Upper lobe of left lung (tissue), 6 donors: ENCODE measurements around the gene EPYC. TPM values are rescaled to one million over a fixed set of nuclear protein-coding genes. Genes with fewer than 3 reads are reported as not detected.

Source experiments
- ATAC-seq, 2 donors: fragments of 200-7000 bp; cut with Tn5 transposase; one replicate each; pipeline ENCODE4 v1.9.1; 2022; ENCODE audit warnings: mild to moderate bottlenecking in 2 of 2, moderate library complexity in 2 of 2; ENCODE audit not compliant: low FRiP score in 2 of 2
- DNase-seq, 2 donors: peaks; one replicate each; pipeline ENCODE4 v3.0.0-alpha.2; 2019 to 2020
- H3K27ac ChIP-seq, 4 donors: fragments of 200-600 bp; sonication (generic); one replicate each; pipeline ENCODE4 v1.5.1; 2016 to 2019
- H3K27me3 ChIP-seq, 4 donors: fragments of 200-600 bp; sonication (generic); one replicate each; pipeline ENCODE4 v1.5.1; 2017 to 2019
- H3K36me3 ChIP-seq, 4 donors: fragments of 200-600 bp; sonication (generic); one replicate each; pipeline ENCODE4 v1.5.1; 2016 to 2019
- H3K4me1 ChIP-seq, 4 donors: fragments of 200-600 bp; sonication (generic); one replicate each; pipeline ENCODE4 v1.5.1; 2018 to 2019
- H3K4me3 ChIP-seq, 4 donors: fragments of 200-600 bp; sonication (generic); one replicate each; pipeline ENCODE4 v1.5.1; 2017 to 2019; ENCODE audit warnings: mild to moderate bottlenecking in 2 of 4, moderate library complexity in 1 of 4
- H3K9me3 ChIP-seq, 4 donors: fragments of 200-600 bp; sonication (generic); one replicate each; pipeline ENCODE4 v1.5.1; 2018 to 2019
- EP300 ChIP-seq, 4 donors: sonication (generic); formaldehyde crosslinking; IDR thresholded peaks; one replicate each; pipeline ENCODE4 v1.5.1; 2017; ENCODE audit warnings: antibody characterized with exemption in 4 of 4, control low read depth in 2 of 4
- POLR2A ChIP-seq, 4 donors: fragments of 450-650 bp; IDR thresholded peaks; one replicate each; pipeline ENCODE4 v1.5.1; 2016 to 2017; ENCODE audit warnings: antibody characterized with exemption in 4 of 4, mild to moderate bottlenecking in 2 of 4
- POLR2AphosphoS5 ChIP-seq, 2 donors: sonication (generic); formaldehyde crosslinking; IDR thresholded peaks; one replicate each; pipeline ENCODE4 v1.5.1; 2017; ENCODE audit warnings: antibody characterized with exemption in 2 of 2
- WGBS, 2 donors: methylation state at CpG; one replicate each; pipeline ENCODE4 v1.1.5; 2017 to 2018; 5-methylcytosine and 5-hydroxymethylcytosine counted together
- total RNA-seq, 6 donors: library from RNA; depleted of rRNA in 4 of 6; stranded (reverse); fragments of >200 nt in 4 of 6; gene quantifications; one replicate each; pipeline versions ENCODE4 v1.1.0 to v1.2.1, GENCODE V29; 2016 to 2021
- TF ChIP-seq, protein P1 (sequence below), 6 experiments: fragments of 450-650 bp in 4 of 6; fragments of 200-600 bp in 2 of 6; sonication (generic) in 2 of 6; IDR thresholded peaks; one replicate each; pipeline ENCODE4 v1.5.1; 2016 to 2019; ENCODE audit warnings: antibody characterized with exemption in 6 of 6
- donor health status: DM: no; HTN: no; CAD: no; lungs with moderate emphysema.
- donor health status: DM: no; HTN: yes; CAD: no; lungs with severe emphysema.

EPYC gene
- total RNA-seq, 6 donors from 2014 or later, result not detected

DNA sequence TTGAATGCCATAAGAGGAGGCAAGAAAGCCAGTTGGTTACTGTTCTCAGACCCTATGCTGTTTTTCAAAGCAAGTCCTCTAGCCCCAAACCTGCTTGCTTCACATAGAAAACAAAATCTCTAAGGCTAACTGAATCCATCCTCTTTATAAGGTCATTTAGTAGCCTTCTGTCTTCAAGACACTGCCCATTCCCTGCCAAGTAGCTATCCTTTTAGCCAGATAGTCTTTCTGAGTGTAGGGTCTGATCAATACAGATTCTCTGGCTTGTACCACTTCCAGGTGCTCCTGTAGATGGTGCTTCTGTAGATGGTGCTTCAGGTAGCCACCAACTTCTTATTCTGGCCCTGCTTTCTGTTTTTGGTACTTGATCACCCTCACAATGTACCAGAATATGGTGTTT, 33.9 kb downstream of the EPYC start:
- TF ChIP-seq, protein P1, sequence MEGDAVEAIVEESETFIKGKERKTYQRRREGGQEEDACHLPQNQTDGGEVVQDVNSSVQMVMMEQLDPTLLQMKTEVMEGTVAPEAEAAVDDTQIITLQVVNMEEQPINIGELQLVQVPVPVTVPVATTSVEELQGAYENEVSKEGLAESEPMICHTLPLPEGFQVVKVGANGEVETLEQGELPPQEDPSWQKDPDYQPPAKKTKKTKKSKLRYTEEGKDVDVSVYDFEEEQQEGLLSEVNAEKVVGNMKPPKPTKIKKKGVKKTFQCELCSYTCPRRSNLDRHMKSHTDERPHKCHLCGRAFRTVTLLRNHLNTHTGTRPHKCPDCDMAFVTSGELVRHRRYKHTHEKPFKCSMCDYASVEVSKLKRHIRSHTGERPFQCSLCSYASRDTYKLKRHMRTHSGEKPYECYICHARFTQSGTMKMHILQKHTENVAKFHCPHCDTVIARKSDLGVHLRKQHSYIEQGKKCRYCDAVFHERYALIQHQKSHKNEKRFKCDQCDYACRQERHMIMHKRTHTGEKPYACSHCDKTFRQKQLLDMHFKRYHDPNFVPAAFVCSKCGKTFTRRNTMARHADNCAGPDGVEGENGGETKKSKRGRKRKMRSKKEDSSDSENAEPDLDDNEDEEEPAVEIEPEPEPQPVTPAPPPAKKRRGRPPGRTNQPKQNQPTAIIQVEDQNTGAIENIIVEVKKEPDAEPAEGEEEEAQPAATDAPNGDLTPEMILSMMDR (IDR thresholded peaks at IDR 0.05), result no peak
- TF ChIP-seq POLR2A (IDR thresholded peaks at IDR 0.05), result no peak
- no peak for TF ChIP-seq EP300 (IDR thresholded peaks at IDR 0.05)
- TF ChIP-seq POLR2AphosphoS5 (IDR thresholded peaks at IDR 0.05), result no peak
- H3K27ac ChIP-seq, result no peak overlapping the region
- H3K9me3 ChIP-seq, result no peaks in the 10 kb centered on the region
- no peaks in the 10 kb centered on the region for H3K4me1 ChIP-seq
- ATAC-seq (no peak), DNase-seq (no peak)
- H3K4me3 ChIP-seq, result no peak overlapping the region
- no peaks in the 10 kb centered on the region for H3K27me3 ChIP-seq
- H3K36me3 ChIP-seq, result no peaks in the 10 kb centered on the region

DNA sequence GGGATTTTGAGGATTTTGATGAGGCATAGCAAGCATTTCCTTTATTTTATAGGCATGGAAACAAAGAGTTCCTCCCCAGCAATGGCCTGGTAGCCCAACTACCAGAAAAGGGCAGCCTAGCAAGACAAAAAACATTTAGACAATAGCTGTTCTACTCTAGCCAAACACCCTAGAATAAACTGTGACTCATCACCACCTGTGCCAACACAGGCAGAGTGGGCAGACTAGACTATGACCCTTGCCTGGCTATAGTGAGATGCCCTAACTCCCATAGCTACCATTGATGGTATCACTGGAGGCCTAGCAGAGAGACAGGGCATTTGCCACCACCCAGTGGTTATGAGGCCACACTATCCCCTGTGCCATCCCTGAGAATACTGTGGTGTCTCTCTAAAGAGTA, 34.3 kb downstream of the EPYC start:
- DNase-seq, result no peak
- no peak for TF ChIP-seq EP300 (IDR thresholded peaks at IDR 0.05)
- TF ChIP-seq, protein P1 (IDR thresholded peaks at IDR 0.05), result no peak
- no peak for TF ChIP-seq POLR2AphosphoS5 (IDR thresholded peaks at IDR 0.05)
- TF ChIP-seq POLR2A (IDR thresholded peaks at IDR 0.05), result no peak
- no peak for ATAC-seq

DNA sequence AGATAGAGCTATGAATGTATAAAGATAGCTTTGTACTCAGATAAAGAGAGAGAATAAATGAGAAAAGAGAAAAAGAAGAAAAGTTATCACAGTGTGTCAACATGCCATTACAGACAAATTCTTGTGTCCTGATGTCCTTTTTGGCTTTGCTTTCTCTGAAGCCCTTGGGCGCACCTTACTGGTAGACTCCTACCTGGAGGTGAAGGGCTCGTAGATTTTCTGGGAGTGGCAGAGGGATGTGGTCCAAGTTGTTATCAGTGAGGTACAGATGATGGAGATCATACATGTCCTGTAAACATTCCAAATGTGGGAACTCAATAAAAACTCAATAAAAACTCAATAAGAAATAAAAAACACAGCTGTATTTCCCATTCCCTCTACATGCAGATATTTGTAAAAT, 34.9 kb downstream of the EPYC start:
- Histone ChIP-seq H3K27me3 (no peaks in the 10 kb centered on the region), H3K4me1 (no peaks in the 10 kb centered on the region), H3K27ac (no peak overlapping the region), H3K9me3 (no peaks in the 10 kb centered on the region), H3K36me3 (no peaks in the 10 kb centered on the region), H3K4me3 (no peak overlapping the region)
- WGBS, 2 donors, result 87 to 92% methylated on average over 2 of the region's 2 CpGs
- DNase-seq (no peak), ATAC-seq (no peak)
- TF ChIP-seq EP300 (IDR thresholded peaks at IDR 0.05), result no peak
- TF ChIP-seq POLR2A (IDR thresholded peaks at IDR 0.05), result no peak
- no peak for TF ChIP-seq POLR2AphosphoS5 (IDR thresholded peaks at IDR 0.05)
- TF ChIP-seq, protein P1 (IDR thresholded peaks at IDR 0.05), result no peak

More for the DNA sequence above, 34.3 kb downstream of the EPYC start:
- no peak overlapping the region for H3K27ac ChIP-seq
- no peaks in the 10 kb centered on the region for H3K27me3 ChIP-seq
- H3K4me1 ChIP-seq, result no peaks in the 10 kb centered on the region
- no peaks in the 10 kb centered on the region for H3K36me3 ChIP-seq
- H3K9me3 ChIP-seq, result no peaks in the 10 kb centered on the region
- H3K4me3 ChIP-seq, result no peak overlapping the region

DNA sequence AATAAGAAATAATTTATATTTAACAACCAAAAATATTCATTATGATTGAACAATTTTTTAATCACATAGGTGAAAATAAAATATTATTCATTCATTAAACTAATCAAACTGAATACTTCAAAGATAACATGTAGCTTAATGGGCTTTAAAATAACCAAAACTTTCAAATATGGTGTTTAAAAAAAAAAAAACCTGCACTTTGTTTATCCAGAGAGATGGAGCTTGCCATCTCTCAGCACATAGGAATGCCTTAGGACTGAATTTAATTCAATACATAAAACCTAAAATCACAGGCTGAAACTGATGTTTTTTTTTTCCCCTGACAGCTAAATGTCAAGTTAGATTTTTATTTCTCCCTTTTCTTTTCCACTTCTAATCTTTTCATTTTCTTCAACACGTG, 35.4 kb downstream of the EPYC start:
- Histone ChIP-seq H3K27me3 (no peaks in the 10 kb centered on the region), H3K4me3 (no peak overlapping the region), H3K4me1 (no peaks in the 10 kb centered on the region), H3K27ac (no peak overlapping the region), H3K36me3 (no peaks in the 10 kb centered on the region), H3K9me3 (no peaks in the 10 kb centered on the region)
- DNase-seq (no peak), ATAC-seq (no peak)
- WGBS, 2 donors, result 0% methylated on average over 1 of the region's 1 CpG
- TF ChIP-seq, protein P1 (IDR thresholded peaks at IDR 0.05), result no peak
- TF ChIP-seq POLR2A (IDR thresholded peaks at IDR 0.05), result no peak
- TF ChIP-seq EP300 (IDR thresholded peaks at IDR 0.05), result no peak
- no peak for TF ChIP-seq POLR2AphosphoS5 (IDR thresholded peaks at IDR 0.05)

DNA sequence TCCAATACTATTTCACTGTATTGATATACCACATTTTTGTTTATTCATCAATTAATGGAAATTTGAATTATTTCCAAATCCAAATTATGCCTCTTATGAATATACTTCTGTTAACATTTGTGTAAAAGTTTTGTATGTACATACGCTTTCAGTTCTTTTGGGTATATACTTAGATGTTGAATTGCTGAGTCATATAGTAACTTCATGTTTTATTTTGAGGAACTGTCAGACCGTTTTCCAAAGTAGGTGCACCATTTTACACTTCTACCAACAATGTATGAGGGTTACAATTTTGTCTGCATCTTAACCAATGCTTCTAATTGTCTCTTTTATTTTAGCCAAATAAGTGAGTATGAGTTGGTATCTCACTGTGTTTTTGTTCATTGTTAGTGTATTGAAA, 39.6 kb downstream of the EPYC start:
- Histone ChIP-seq H3K36me3 (no peaks in the 10 kb centered on the region), H3K4me3 (no peak overlapping the region), H3K27ac (no peak overlapping the region), H3K4me1 (no peaks in the 10 kb centered on the region), H3K27me3 (no peaks in the 10 kb centered on the region), H3K9me3 (no peaks in the 10 kb centered on the region)
- 70 to 77% methylated on average over 2 of the region's 2 CpGs for WGBS, 2 donors
- DNase-seq (no peak), ATAC-seq (no peak)
- TF ChIP-seq, protein P1 (IDR thresholded peaks at IDR 0.05), result no peak
- TF ChIP-seq EP300 (IDR thresholded peaks at IDR 0.05) (no peak), POLR2AphosphoS5 (IDR thresholded peaks at IDR 0.05) (no peak), POLR2A (IDR thresholded peaks at IDR 0.05) (no peak)
